NCI-H748 (cell line): ENCODE measurements around the gene NBPF19.
"Not testable (repeated sequence)": the region's sequence is repeated elsewhere in the genome, so short reads cannot be mapped to it uniquely, and the experiment has no call there.

Experiments
- DNase-seq: peaks from one replicate; lab custom pipeline; 2025; ENCODE audit not compliant: unreplicated experiment; lab: John Stamatoyannopoulos, UW

Gene NBPF19, protein sequence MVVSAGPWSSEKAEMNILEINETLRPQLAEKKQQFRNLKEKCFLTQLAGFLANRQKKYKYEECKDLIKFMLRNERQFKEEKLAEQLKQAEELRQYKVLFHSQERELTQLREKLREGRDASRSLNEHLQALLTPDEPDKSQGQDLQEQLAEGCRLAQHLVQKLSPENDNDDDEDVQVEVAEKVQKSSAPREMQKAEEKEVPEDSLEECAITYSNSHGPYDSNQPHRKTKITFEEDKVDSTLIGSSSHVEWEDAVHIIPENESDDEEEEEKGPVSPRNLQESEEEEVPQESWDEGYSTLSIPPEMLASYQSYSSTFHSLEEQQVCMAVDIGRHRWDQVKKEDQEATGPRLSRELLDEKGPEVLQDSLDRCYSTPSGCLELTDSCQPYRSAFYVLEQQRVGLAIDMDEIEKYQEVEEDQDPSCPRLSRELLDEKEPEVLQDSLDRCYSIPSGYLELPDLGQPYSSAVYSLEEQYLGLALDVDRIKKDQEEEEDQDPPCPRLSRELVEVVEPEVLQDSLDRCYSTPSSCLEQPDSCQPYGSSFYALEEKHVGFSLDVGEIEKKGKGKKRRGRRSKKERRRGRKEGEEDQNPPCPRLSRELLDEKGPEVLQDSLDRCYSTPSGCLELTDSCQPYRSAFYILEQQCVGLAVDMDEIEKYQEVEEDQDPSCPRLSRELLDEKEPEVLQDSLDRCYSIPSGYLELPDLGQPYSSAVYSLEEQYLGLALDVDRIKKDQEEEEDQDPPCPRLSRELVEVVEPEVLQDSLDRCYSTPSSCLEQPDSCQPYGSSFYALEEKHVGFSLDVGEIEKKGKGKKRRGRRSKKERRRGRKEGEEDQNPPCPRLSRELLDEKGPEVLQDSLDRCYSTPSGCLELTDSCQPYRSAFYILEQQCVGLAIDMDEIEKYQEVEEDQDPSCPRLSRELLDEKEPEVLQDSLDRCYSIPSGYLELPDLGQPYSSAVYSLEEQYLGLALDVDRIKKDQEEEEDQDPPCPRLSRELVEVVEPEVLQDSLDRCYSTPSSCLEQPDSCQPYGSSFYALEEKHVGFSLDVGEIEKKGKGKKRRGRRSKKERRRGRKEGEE (N-terminal part only)

DNA sequence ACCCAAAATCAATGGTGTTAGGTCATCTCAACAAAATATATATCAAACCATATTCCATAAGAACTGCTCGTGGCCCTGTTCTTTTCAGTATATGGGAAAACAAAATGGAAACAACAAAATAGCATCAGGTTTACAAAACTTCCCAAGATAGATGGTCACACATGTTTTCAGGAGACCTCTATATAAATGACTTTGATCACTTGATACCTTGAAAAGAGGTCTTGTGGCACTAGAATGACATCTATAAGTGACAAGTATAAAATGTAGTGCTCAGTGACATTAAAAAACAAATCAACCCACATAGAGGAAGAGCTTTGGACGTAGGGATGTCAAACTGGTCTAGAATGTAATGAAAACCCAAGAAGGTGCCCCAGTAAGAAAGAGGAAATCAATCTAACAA is at the start of gene NBPF19:
Gene NBPF19 (plus strand): TSS at position 301 of the 400 bp plus-strand sequence. CDS start 888 bp downstream, outside the sequence.
- not testable (repeated sequence) for DNase-seq

DNA sequence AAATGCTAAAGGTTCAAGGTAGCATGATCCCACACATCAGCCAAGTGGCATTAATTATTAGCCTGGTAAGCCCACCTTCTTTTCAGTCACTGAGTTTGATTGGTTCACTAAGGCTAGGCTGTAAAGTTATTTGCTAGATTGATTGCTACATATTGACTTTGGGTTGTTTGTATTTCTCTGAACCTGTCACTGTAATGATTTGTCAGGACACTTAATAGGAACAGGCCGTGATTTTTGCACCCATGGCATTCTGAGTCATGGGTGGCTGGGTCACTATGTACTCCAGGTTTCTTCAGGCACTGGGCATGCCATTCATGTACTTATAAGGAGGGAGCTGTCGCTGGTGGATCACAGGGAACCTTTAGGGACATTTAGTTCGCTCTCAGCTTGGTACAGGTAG is 46.5 kb upstream of the NBPF19 start:
- not testable (repeated sequence) for DNase-seq

DNA sequence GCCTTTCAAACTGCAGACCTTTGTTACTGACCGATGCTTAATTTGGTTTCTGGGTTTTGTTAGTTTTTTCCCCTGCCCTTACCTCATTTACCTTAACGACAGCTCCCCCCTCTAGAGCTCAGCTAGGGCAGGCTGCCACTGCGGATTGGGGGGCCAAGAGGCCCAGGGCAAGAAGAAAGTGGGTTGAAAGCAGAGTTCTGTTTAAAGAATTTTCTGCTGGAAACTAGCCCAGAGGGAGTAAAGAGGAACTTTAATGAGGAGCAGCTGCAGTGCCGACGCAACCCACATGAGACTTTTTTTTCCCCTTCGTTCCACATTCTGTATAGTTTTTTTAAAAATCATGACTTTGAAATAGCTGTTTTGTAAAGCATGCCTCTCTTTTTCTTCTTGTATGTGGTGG is 29.4 kb upstream of the NBPF19 start:
- not testable (repeated sequence) for DNase-seq

DNA sequence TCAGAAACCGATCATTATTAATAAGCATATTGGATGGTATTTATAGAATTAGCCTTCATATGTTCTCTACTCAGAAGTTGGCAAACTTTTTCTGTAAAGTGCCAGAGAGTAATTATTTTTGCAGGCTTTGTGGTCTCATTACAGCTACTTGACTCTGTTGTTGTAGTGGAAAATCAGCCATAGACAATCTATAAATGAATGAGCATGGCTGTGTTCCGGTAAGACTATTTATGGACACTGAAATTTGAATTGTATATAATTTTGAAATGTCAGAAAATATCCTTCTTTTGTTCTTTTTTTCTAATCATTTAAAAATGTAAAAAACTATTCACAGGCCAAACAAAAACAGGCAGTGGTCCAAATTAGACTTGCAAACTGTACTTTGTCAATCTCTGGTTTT is 22.6 kb upstream of the NBPF19 start:
- not testable (repeated sequence) for DNase-seq

DNA sequence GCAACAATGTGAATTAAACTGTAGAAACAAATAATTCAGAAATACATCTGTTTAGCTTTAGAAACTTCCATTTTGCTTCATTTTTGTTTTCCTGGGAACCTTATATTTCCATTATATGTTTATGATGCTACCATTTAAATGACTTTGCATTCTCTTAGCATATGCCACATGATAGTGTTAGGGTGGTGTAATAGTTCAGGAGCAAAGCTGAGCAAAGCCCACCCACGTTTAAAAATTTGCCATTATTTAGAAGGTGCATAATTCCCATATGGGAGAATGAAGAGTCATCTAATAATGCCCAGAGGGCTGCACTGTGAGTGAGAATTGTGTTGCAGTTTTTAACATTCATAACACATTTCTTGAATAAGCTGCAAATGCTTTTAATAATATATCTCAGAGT is 22.2 kb upstream of the NBPF19 start:
- not testable (repeated sequence) for DNase-seq

DNA sequence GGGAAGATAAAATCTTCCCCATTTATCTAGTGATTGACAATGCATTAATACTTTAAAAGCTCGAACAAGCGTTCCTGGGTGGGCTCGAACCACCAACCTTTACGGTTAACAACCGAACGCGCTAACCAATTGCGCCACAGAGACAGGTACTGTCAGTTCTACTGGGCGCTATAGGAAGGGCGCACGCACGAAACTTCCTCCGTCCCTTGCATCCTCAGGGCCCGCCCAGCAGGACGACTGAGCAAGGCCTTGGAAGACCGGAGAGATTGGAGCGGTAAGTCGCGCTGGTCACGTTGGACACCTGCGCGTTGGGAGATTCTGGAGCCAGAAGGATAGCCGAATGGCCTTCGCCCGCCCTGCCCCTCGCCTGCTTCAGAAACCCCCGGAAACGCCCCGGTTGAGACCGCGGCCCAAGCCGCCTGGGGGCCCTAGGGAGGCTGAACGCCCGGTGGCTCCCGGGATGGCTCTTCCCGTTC is 83.5 kb downstream of the NBPF19 start:
- DNase-seq = not testable (repeated sequence)

DNA sequence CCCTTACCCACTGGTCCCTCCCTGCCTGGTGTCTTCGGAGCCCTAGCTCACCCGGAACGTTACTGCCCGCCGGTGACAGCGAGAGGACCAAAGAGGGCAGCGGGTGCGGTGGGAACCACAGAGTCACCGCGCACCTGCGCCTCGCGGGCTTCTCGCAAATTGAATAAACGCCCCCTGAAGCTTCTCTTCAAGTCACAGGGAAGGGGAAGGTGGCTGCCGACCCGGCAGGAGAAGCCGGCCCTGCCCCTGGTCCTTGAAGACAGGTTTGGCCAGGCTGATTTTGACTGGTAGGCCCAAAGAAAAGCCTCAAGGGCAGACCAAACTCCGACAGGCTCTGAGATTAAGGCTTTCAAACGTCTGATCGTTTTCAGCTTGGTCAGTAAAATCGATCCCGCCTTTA is 87.0 kb downstream of the NBPF19 start:
- DNase-seq = not testable (repeated sequence)

DNA sequence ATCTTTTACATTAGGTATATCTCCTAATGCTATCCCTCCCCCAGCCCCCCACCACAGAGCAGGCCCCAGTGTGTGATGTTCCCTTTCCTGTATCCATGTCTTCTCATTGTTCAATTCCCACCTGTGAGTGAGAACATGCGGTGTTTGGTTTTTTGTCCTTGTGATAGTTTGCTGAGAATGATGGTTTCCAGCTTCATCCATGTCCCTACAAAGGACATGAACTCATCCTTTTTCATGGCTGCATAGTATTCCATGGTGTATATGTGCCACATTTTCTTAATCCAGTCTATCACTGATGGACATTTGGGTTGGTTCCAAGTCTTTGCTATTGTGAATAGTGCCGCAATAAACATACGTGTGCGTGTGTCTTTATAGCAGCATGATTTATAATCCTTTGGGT is 90.6 kb downstream of the NBPF19 start:
- not testable (repeated sequence) for DNase-seq

DNA sequence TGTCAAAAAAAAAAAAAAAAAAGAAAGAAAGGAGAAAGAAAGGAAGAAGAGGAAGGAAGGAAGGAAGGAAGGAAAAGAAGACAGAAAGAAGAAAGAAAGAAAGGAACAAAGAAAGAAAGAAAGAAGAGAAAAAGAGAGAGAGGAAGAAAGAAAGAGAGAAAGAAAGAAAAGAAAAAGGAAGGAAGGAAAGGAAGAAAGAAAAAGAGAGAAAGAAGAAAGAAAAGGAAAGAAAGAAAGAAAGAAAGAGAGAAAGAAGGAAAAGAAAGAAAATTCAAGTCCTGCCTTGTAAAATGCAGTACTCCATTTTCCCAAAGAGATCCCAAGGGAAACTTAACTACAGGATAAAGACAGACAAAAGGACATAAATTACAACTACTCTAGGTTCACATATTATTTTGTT is 97.9 kb downstream of the NBPF19 start:
- not testable (repeated sequence) for DNase-seq

DNA sequence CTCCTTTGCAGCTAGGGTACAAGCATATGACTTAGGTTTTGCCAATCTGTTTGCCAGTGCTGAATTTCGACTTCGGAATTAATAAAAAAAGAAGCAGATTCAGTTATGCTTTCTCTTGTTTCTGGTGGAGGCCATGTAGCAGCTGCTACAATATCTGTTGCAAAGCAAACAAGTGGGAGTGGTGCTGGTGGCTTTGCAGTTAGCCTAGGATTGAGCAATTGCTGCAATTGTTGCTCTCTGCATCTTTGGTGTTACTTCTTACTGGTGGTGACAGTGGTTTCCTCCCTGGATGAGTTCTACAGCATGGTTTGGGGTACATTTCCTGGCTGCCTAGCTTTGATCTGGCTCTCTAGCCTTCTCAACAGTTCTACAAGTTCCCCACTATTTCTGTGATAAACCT is 110.7 kb downstream of the NBPF19 start:
- peak; percentile 11 for DNase-seq
